A549 (cell line): Measurements from ENCODE around the gene RABGAP1L. TPM values are rescaled to one million over a fixed set of nuclear protein-coding genes. Genes with fewer than 3 reads are reported as not detected.

ENCODE experiments used
- ATAC-seq, 2 experiments: fragments of 200-7000 bp in 1 of 2; fragments of >200 bp in 1 of 2; cut with Nextera tagmentation in 1 of 2; cut with Tn5 transposase in 1 of 2; 3 replicates each; pipeline versions ENCODE4 v1.8.0 to v1.9.1; 2018 to 2020; ENCODE audit warnings: mild to moderate bottlenecking in 1 of 2, moderate library complexity in 1 of 2
- CTCF ChIA-PET: fragments of 300-600 bp; sonication (Branson Sonifier 250); formaldehyde crosslinking; extraction: SDS; loops from one replicate; lab custom pipeline; 2021; ENCODE audit warnings: antibody characterized with exemption, inconsistent platforms; lab: Yijun Ruan, JAX
- POLR2A ChIA-PET: fragments of 350-600 bp; formaldehyde crosslinking; extraction: SDS; loops from one replicate; lab custom pipeline; 2021; ENCODE audit warnings: antibody characterized with exemption, inconsistent platforms; lab: Yijun Ruan, JAX
- DNase-seq, 2 experiments: peaks; one replicate each; pipeline versions ENCODE4 v3.0.0 to v3.0.0-alpha.2; 2011 to 2016; ENCODE audit warnings: low read depth in 1 of 2, low spot score in 1 of 2
- FAIRE-seq: peaks from 2 replicates; lab custom pipeline; 2011; peaks lifted over from hg19 to GRCh38; lab: Jason Lieb, UNC
- H3K27ac ChIP-seq, 2 experiments: fragments of >200 bp; sonication (Bioruptor Twin); formaldehyde crosslinking; 3 replicates each; pipeline ENCODE4 v1.5.1; 2016 to 2017
- H3K4me1 ChIP-seq: fragments of >200 bp; sonication (Bioruptor Twin); formaldehyde crosslinking; 3 replicates; pipeline ENCODE4 v1.6.1; 2016
- H3K4me2 ChIP-seq: fragments of >200 bp; sonication (Bioruptor Twin); formaldehyde crosslinking; 3 replicates; pipeline ENCODE4 v1.6.1; 2016
- H3K4me3 ChIP-seq: fragments of >200 bp; sonication (Bioruptor Twin); formaldehyde crosslinking; 3 replicates; pipeline ENCODE4 v1.5.1; 2016
- H3K9me3 ChIP-seq: fragments of >200 bp; sonication (Bioruptor Twin); formaldehyde crosslinking; 3 replicates; pipeline ENCODE4 v1.6.1; 2016
- BHLHE40 ChIP-seq: IDR thresholded peaks from 2 replicates; pipeline ENCODE4 v1.6.1; 2012; ENCODE audit warnings: low read depth, low read length, inconsistent platforms
- CBX2 ChIP-seq: fragments of 200-600 bp; sonication (generic); IDR thresholded peaks from 2 replicates; pipeline ENCODE4 v1.6.1; 2016; ENCODE audit warnings: low read depth, mild to moderate bottlenecking, borderline replicate concordance
- CTCF ChIP-seq: fragments of >200 bp; sonication (Bioruptor Twin); formaldehyde crosslinking; IDR thresholded peaks from 3 replicates; pipeline ENCODE4 v1.5.1; 2016
- ESRRA ChIP-seq: fragments of 150-350 bp; IDR thresholded peaks from 2 replicates; pipeline ENCODE4 v1.6.1; 2014; ENCODE audit warnings: mild to moderate bottlenecking, low read length, borderline replicate concordance
- FOSB ChIP-seq: fragments of 250-450 bp; sonication (Bioruptor Pico); IDR thresholded peaks from 2 replicates; pipeline ENCODE4 v1.5.0; 2020; ENCODE audit warnings: mild to moderate bottlenecking, moderate library complexity
- FOXS1 ChIP-seq: fragments of 250-450 bp; sonication (Bioruptor Pico); IDR thresholded peaks from 2 replicates; pipeline ENCODE4 v1.5.0; 2020; ENCODE audit warnings: mild to moderate bottlenecking, moderate library complexity
- HDAC2 ChIP-seq: fragments of 200-600 bp; sonication (generic); IDR thresholded peaks from 2 replicates; pipeline ENCODE4 v1.6.1; 2016
- HEYL ChIP-seq: fragments of 250-450 bp; sonication (Bioruptor Pico); IDR thresholded peaks from 2 replicates; pipeline ENCODE4 v1.8.0; 2021; ENCODE audit warnings: mild to moderate bottlenecking, moderate library complexity
- HOXA7 ChIP-seq: fragments of 250-450 bp; sonication (Bioruptor Pico); IDR thresholded peaks from 2 replicates; pipeline ENCODE4 v1.5.0; 2020; ENCODE audit warnings: mild to moderate bottlenecking, moderate library complexity
- HOXB13 ChIP-seq: fragments of 250-450 bp; sonication (Bioruptor Pico); IDR thresholded peaks from 2 replicates; pipeline ENCODE4 v1.5.0; 2020; ENCODE audit warnings: low read depth, mild to moderate bottlenecking, moderate library complexity
- HOXB5 ChIP-seq: fragments of 250-450 bp; sonication (Bioruptor Pico); IDR thresholded peaks from 2 replicates; pipeline ENCODE4 v1.5.0; 2020; ENCODE audit warnings: mild to moderate bottlenecking, moderate library complexity
- JUN ChIP-seq, 2 experiments: fragments of >200 bp; sonication (Bioruptor Twin); formaldehyde crosslinking; IDR thresholded peaks; 2 replicates in 1 of 2; 3 replicates in 1 of 2; pipeline ENCODE4 v1.6.1; 2016 to 2017
- KDM1A ChIP-seq: fragments of 200-600 bp; sonication (generic); IDR thresholded peaks from 2 replicates; pipeline ENCODE4 v1.6.1; 2016; ENCODE audit warnings: low read depth, mild to moderate bottlenecking
- MAFK ChIP-seq: fragments of 450-650 bp; IDR thresholded peaks from 2 replicates; pipeline ENCODE4 v1.6.1; 2014; ENCODE audit not compliant: partially characterized antibody
- MAZ ChIP-seq: fragments of 150-350 bp; IDR thresholded peaks from 2 replicates; pipeline ENCODE4 v1.6.1; 2014; ENCODE audit warnings: antibody characterized with exemption, low read depth, low read length, borderline replicate concordance
- PBX3 ChIP-seq: IDR thresholded peaks from 2 replicates; pipeline ENCODE4 v1.6.1; 2012
- POLR2A ChIP-seq: IDR thresholded peaks from 2 replicates; pipeline ENCODE4 v1.6.1; 2012; ENCODE audit warnings: mild to moderate bottlenecking, low read length
- POLR2AphosphoS2 ChIP-seq: conservative IDR thresholded peaks from 2 replicates; pipeline ENCODE4 v1.6.1; 2012; ENCODE audit warnings: low read length, improper control_type of control experiment, inconsistent platforms
- RAD21 ChIP-seq, 2 experiments: fragments of >200 bp in 1 of 2; sonication (Bioruptor Twin) in 1 of 2; formaldehyde crosslinking in 1 of 2; IDR thresholded peaks in 1 of 2; conservative IDR thresholded peaks in 1 of 2; 2 replicates in 1 of 2; 3 replicates in 1 of 2; pipeline ENCODE4 v1.6.1; 2012 to 2018; ENCODE audit warnings: inconsistent platforms in 1 of 2
- RCOR1 ChIP-seq: fragments of 150-350 bp; IDR thresholded peaks from 2 replicates; pipeline ENCODE4 v1.6.1; 2014; ENCODE audit warnings: antibody characterized with exemption, low read length, low read depth
- SREBF2 ChIP-seq: fragments of 450-650 bp; IDR thresholded peaks from 2 replicates; pipeline ENCODE4 v1.6.1; 2014; ENCODE audit warnings: mild to moderate bottlenecking, moderate library complexity
- TFCP2L1 ChIP-seq: fragments of 250-450 bp; sonication (Bioruptor Pico); IDR thresholded peaks from 2 replicates; pipeline ENCODE4 v1.5.0; 2021; ENCODE audit warnings: mild to moderate bottlenecking
- TP53 ChIP-seq: fragments of 250-450 bp; sonication (Bioruptor Pico); IDR thresholded peaks from 2 replicates; pipeline ENCODE4 v1.5.0; 2021; ENCODE audit warnings: mild to moderate bottlenecking, moderate library complexity
- ZFP36 ChIP-seq: fragments of 450-650 bp; IDR thresholded peaks from 2 replicates; pipeline ENCODE4 v1.6.1; 2014; ENCODE audit warnings: borderline replicate concordance; ENCODE audit not compliant: partially characterized antibody
- ZSCAN20 ChIP-seq: fragments of 250-450 bp; sonication (Bioruptor Pico); IDR thresholded peaks from 2 replicates; pipeline ENCODE4 v1.8.0; 2022; ENCODE audit warnings: mild to moderate bottlenecking, moderate library complexity
- WGBS: methylation state at CpG from one replicate; pipeline ENCODE4 v1.1.6; 2017; ENCODE audit errors: missing lambda C conversion rate; 5-methylcytosine and 5-hydroxymethylcytosine counted together
- polyA plus RNA-seq, 4 experiments: library from polyadenylated mRNA; depleted of rRNA in 3 of 4; stranded (reverse); fragments of >200 nt; fragmentation: RNase III in 1 of 4; extraction: RNeasy Plus Mini Kit Qiagen cat#74134 plus additional on column Dnase treatment in 1 of 4; gene quantifications; 2 replicates in 3 of 4; 3 replicates in 1 of 4; pipeline ENCODE4 v1.2.3, GENCODE V29; 2011 to 2017
- TF ChIP-seq, protein P1 (sequence below): fragments of 450-650 bp; IDR thresholded peaks from 2 replicates; pipeline ENCODE4 v1.6.1; 2014; ENCODE audit warnings: antibody characterized with exemption
- TF ChIP-seq, protein P2 (sequence below): fragments of >200 bp; sonication (Bioruptor Twin); formaldehyde crosslinking; IDR thresholded peaks from 2 replicates; pipeline ENCODE4 v1.6.1; 2016

Gene RABGAP1L
- polyA plus RNA-seq, 2 of the 4 experiments (the other 2 are of a cell fraction) = 8.2 to 18.6 TPM

DNA sequence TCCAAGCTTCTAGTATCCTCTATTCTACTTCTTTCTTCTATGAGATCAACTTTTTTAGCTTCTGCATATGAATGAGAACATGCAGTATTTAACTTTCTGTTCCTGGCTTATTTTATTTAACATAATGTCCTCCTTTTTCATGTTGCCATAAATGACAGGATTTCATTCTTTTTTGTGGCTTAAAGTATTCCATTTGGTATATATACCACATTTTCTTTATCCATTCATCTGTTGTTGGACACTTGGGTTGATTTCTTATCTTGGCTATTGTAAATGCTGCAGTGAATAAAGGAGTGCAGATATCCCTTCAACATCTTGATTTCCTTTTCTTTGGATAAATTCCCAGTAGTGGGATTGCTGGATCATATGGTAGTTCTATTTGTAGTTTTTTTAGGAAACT is 498.1 kb downstream of the RABGAP1L start:
- TF ChIP-seq CBX2 (no peak), PBX3 (no peak), RCOR1 (no peak), HOXB5 (CRISPR knock-in tag) (no peak), POLR2AphosphoS2 (no peak), FOXS1 (CRISPR knock-in tag) (no peak), BHLHE40 (no peak), JUN (IDR thresholded peaks at IDR 0.05) (no peak), MAFK (no peak), ESRRA (no peak), CTCF (no peak), KDM1A (no peak), HOXB13 (CRISPR knock-in tag) (no peak), MAZ (no peak), HOXA7 (CRISPR knock-in tag) (no peak), FOSB (CRISPR knock-in tag) (no peak)
- TF ChIP-seq, protein P1, sequence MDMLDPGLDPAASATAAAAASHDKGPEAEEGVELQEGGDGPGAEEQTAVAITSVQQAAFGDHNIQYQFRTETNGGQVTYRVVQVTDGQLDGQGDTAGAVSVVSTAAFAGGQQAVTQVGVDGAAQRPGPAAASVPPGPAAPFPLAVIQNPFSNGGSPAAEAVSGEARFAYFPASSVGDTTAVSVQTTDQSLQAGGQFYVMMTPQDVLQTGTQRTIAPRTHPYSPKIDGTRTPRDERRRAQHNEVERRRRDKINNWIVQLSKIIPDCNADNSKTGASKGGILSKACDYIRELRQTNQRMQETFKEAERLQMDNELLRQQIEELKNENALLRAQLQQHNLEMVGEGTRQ = no peak
- no peak for ATAC-seq
- no peak overlapping the region for H3K27ac ChIP-seq
- H3K4me1 ChIP-seq = no peaks in the 10 kb centered on the region
- POLR2A ChIA-PET = no interaction called here
- no peak overlapping the region for H3K4me3 ChIP-seq
- no peak overlapping the region for H3K4me2 ChIP-seq
- DNase-seq = no peak
- FAIRE-seq = no peak
- H3K9me3 ChIP-seq = no peaks in the 10 kb centered on the region
- CTCF ChIA-PET = no interaction called here

DNA sequence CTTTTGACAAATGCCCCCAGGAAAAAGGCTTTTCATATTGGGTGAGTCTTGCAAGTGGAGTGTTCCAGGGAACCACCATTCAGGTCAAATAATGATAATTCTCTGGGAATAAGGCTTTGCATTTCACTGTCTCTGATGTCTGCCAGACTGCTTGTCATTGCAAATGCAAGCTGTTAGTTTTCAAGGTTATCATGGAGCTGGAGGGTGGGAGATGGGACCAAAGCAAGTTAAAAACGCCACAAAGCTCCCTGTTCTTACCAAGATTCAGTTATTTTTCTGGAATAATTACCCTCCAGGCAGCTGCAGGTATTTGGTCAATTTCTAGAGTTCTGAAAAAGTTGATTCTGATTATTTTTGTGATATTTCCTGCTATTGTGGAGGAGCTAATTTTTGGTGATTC is 498.6 kb downstream of the RABGAP1L start:
- FAIRE-seq (no peak), DNase-seq (no peak)
- H3K4me3 ChIP-seq = no peak overlapping the region

DNA sequence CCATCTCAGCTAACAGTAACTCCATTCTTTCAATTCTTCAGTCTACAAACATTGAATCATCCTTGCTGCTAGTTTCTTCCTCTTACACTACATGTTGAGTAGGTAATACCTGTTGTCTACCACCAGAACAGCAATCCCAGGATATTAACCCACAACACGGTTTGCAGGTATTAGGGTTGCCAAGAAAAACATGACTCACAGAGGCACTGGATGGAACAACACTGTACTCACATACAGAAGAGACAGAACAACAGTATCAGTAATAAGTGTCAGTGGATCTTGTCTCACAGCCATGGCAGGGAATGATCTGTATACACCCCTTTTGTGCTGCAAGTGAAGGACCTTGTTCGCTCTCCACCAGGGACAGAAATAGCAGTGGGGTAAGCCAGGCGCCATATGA is 500.5 kb downstream of the RABGAP1L start:
- Histone ChIP-seq H3K4me2 (no peak overlapping the region), H3K9me3 (no peaks in the 10 kb centered on the region), H3K27ac (no peak overlapping the region), H3K4me3 (no peak overlapping the region), H3K4me1 (no peaks in the 10 kb centered on the region)
- ATAC-seq (no peak; a peak in 1 of 6 replicates), DNase-seq (no peak), FAIRE-seq (no peak)
- no peak for TF ChIP-seq ZFP36
- TF ChIP-seq PBX3 = no peak
- no peak for TF ChIP-seq RAD21 (conservative IDR thresholded peaks at IDR 0.05 in 1 of 2, IDR thresholded peaks at IDR 0.05 in 1 of 2)
- no peak for TF ChIP-seq HOXA7 (CRISPR knock-in tag)
- no peak for TF ChIP-seq CTCF
- TF ChIP-seq TFCP2L1 (CRISPR knock-in tag) = no peak
- no peak for TF ChIP-seq POLR2A
- TF ChIP-seq TP53 (CRISPR knock-in tag) = no peak
- TF ChIP-seq SREBF2 = no peak
- WGBS = 58% methylated on average over 3 of the region's 3 CpGs
- ChIA-PET POLR2A (no interaction called here), CTCF (no interaction called here)

More for the DNA sequence above, 498.6 kb downstream of the RABGAP1L start:
- TF ChIP-seq BHLHE40 = no peak
- TF ChIP-seq, protein P2, sequence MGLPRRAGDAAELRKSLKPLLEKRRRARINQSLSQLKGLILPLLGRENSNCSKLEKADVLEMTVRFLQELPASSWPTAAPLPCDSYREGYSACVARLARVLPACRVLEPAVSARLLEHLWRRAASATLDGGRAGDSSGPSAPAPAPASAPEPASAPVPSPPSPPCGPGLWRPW = no peak
- TF ChIP-seq HDAC2 = no peak
- TF ChIP-seq ZSCAN20 (CRISPR knock-in tag) = no peak
- TF ChIP-seq KDM1A = no peak
- no peak for TF ChIP-seq CBX2
- TF ChIP-seq FOXS1 (CRISPR knock-in tag) = no peak
- TF ChIP-seq HEYL (CRISPR knock-in tag) = no peak
- no peaks in the 10 kb centered on the region for H3K9me3 ChIP-seq
- no peaks in the 10 kb centered on the region for H3K4me1 ChIP-seq
- 0% methylated on average over 1 of the region's 1 CpG for WGBS
- ChIA-PET CTCF (no interaction called here), POLR2A (no interaction called here)
- H3K4me2 ChIP-seq = no peak overlapping the region
- H3K27ac ChIP-seq = no peak overlapping the region
- ATAC-seq = no peak
